ENCODE results near the gene ZSCAN25.
"Not testable (repeated sequence)": the region's sequence is repeated elsewhere in the genome, so short reads cannot be mapped to it uniquely, and the experiment has no call there.

Gene ZSCAN25

GRCh38 chr7:99628471-99629465 lies 12.0 kb downstream of the ZSCAN25 start:
- H3K27ac ChIP-seq (ENCODE audit: low read depth, low read length), result no peak overlapping the region
- peaks cover 18% of the 10 kb centered on the region for H3K4me1 ChIP-seq (ENCODE audit: control insufficient read depth, insufficient read depth, low read length)
- no peaks in the 10 kb centered on the region for H3K9me3 ChIP-seq (ENCODE audit: control insufficient read depth, insufficient read depth, low read depth, low read length)
- H3K9ac ChIP-seq (ENCODE audit: low read length), result no peak overlapping the region
- peaks cover 87% of the 10 kb centered on the region for H3K36me3 ChIP-seq (ENCODE audit: control insufficient read depth, insufficient read depth, low read length)
- no peaks in the 10 kb centered on the region for H3K27me3 ChIP-seq (ENCODE audit: control insufficient read depth, insufficient read depth, low read length)
- H3K4me3 ChIP-seq (ENCODE audit: low read depth, low read length), result no peak overlapping the region

- H3K4me1 ChIP-seq (ENCODE audit: control insufficient read depth, insufficient read depth, low read length), result peaks cover 18% of the 10 kb centered on the region
- no peaks in the 10 kb centered on the region for H3K27me3 ChIP-seq (ENCODE audit: control insufficient read depth, insufficient read depth, low read length)
- no peak overlapping the region for H3K27ac ChIP-seq (ENCODE audit: low read depth, low read length)
- no peak overlapping the region for H3K4me3 ChIP-seq (ENCODE audit: low read depth, low read length)
- no peak overlapping the region for H3K9ac ChIP-seq (ENCODE audit: low read length)
- H3K36me3 ChIP-seq (ENCODE audit: control insufficient read depth, insufficient read depth, low read length), result peaks cover 83% of the 10 kb centered on the region
- no peaks in the 10 kb centered on the region for H3K9me3 ChIP-seq (ENCODE audit: control insufficient read depth, insufficient read depth, low read depth, low read length)
Measured at GRCh38 chr7:99629643-99630042, 12.9 kb downstream of the ZSCAN25 start.

DNA sequence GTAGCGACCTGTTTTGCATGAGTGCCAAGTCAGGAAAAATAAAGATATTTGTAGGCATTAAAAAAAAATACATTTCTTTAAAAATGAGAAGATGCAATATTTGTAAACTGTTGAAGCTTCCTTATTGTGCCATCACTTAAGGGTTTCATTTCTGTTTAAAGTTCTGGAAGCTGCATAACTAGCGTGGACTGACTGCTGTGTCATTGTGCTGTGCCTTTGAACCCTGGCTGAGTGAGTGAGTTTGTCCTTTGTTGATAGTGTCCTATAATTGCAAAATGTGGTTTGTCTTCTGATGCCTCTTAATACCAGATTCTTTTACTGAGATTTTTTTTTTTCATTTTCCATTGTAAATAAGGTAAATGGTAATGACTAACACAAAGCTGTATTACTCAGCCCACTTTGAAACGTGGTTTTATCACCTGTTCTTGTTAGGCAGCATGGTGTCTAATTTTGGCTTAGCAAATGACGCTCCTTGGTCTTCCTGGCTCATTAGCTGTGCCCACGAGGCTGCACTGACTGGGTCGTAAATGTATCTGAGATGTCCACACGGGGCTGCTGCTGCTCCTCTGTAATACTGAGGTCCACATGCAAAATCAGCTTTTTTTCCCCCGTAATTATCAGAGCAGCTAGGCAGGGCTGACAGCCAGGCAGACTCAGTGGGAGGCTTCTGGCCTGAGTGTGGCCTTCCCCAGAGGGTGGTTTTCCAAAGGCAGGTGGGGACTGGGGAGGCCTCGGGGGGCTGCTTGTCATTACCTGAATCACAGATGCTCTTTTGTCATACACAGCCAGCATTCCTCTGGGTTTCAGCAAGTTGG lies 14.8 kb downstream of the ZSCAN25 start:
- Histone ChIP-seq H3K9me3 (ENCODE audit: control insufficient read depth, insufficient read depth, low read depth, low read length) (no peaks in the 10 kb centered on the region), H3K36me3 (ENCODE audit: control insufficient read depth, insufficient read depth, low read length) (peaks cover 64% of the 10 kb centered on the region), H3K9ac (ENCODE audit: low read length) (no peak overlapping the region), H3K4me3 (ENCODE audit: low read depth, low read length) (no peak overlapping the region), H3K27ac (ENCODE audit: low read depth, low read length) (no peak overlapping the region), H3K27me3 (ENCODE audit: control insufficient read depth, insufficient read depth, low read length) (no peaks in the 10 kb centered on the region), H3K4me1 (ENCODE audit: control insufficient read depth, insufficient read depth, low read length) (peaks cover 18% of the 10 kb centered on the region)

- H3K27me3 ChIP-seq (ENCODE audit: control insufficient read depth, insufficient read depth, low read length); H3K4me1 ChIP-seq (ENCODE audit: control insufficient read depth, insufficient read depth, low read length); H3K9ac ChIP-seq (ENCODE audit: low read length); H3K4me3 ChIP-seq (ENCODE audit: low read depth, low read length); H3K9me3 ChIP-seq (ENCODE audit: control insufficient read depth, insufficient read depth, low read depth, low read length); H3K27ac ChIP-seq (ENCODE audit: low read depth, low read length): not testable (repeated sequence)
- H3K36me3 ChIP-seq (ENCODE audit: control insufficient read depth, insufficient read depth, low read length), result peaks cover 15% of the 10 kb centered on the region
Measured at GRCh38 chr7:99637414-99637813, 20.7 kb downstream of the ZSCAN25 start.

- Histone ChIP-seq H3K9me3 (ENCODE audit: control insufficient read depth, insufficient read depth, low read depth, low read length) (no peaks in the 10 kb centered on the region), H3K4me1 (ENCODE audit: control insufficient read depth, insufficient read depth, low read length) (peaks cover 9% of the 10 kb centered on the region), H3K27me3 (ENCODE audit: control insufficient read depth, insufficient read depth, low read length) (no peaks in the 10 kb centered on the region), H3K4me3 (ENCODE audit: low read depth, low read length) (no peak overlapping the region), H3K27ac (ENCODE audit: low read depth, low read length) (no peak overlapping the region), H3K36me3 (ENCODE audit: control insufficient read depth, insufficient read depth, low read length) (peaks cover 5% of the 10 kb centered on the region; the same call in 1 of the 2 replicates), H3K9ac (ENCODE audit: low read length) (no peak overlapping the region)
Measured at GRCh38 chr7:99638731-99639130, 22.0 kb downstream of the ZSCAN25 start.

DNA sequence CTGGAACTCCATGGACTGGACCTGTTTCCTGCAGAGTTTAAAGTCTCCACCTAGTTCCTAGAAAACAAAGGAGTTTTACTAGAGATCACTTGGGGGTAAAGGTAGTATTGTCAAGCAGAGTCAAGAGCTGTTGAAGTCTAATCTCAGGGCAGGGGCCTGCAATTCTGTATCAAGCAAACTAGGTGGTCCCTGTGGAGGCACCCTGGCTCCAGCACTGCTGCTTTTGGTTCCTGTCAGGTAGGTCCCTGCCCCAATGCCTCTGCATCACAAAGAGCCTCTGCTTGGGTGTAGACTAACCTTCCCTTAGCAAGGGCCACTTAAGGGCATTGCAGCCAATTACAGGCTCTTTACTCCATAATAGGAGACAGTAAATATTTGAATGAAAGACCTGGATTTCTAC lies 22.5 kb downstream of the ZSCAN25 start:
- Histone ChIP-seq H3K9ac (ENCODE audit: low read length) (no peak overlapping the region), H3K36me3 (ENCODE audit: control insufficient read depth, insufficient read depth, low read length) (no peaks in the 10 kb centered on the region), H3K4me1 (ENCODE audit: control insufficient read depth, insufficient read depth, low read length) (peaks cover 9% of the 10 kb centered on the region), H3K27ac (ENCODE audit: low read depth, low read length) (no peak overlapping the region), H3K9me3 (ENCODE audit: control insufficient read depth, insufficient read depth, low read depth, low read length) (no peaks in the 10 kb centered on the region), H3K27me3 (ENCODE audit: control insufficient read depth, insufficient read depth, low read length) (no peaks in the 10 kb centered on the region), H3K4me3 (ENCODE audit: low read depth, low read length) (no peak overlapping the region)

GRCh38 chr7:99642027-99642426 lies 25.3 kb downstream of the ZSCAN25 start:
- H3K27me3 ChIP-seq (ENCODE audit: control insufficient read depth, insufficient read depth, low read length), result no peaks in the 10 kb centered on the region
- H3K36me3 ChIP-seq (ENCODE audit: control insufficient read depth, insufficient read depth, low read length), result no peaks in the 10 kb centered on the region
- no peak overlapping the region for H3K9ac ChIP-seq (ENCODE audit: low read length)
- peaks cover 9% of the 10 kb centered on the region for H3K4me1 ChIP-seq (ENCODE audit: control insufficient read depth, insufficient read depth, low read length)
- no peak overlapping the region for H3K4me3 ChIP-seq (ENCODE audit: low read depth, low read length)
- H3K27ac ChIP-seq (ENCODE audit: low read depth, low read length), result no peak overlapping the region
- H3K9me3 ChIP-seq (ENCODE audit: control insufficient read depth, insufficient read depth, low read depth, low read length), result no peaks in the 10 kb centered on the region

- no peaks in the 10 kb centered on the region for H3K9me3 ChIP-seq (ENCODE audit: control insufficient read depth, insufficient read depth, low read depth, low read length)
- no peak overlapping the region for H3K4me3 ChIP-seq (ENCODE audit: low read depth, low read length)
- no peaks in the 10 kb centered on the region for H3K36me3 ChIP-seq (ENCODE audit: control insufficient read depth, insufficient read depth, low read length)
- H3K27me3 ChIP-seq (ENCODE audit: control insufficient read depth, insufficient read depth, low read length), result no peaks in the 10 kb centered on the region
- H3K9ac ChIP-seq (ENCODE audit: low read length), result no peak overlapping the region
- H3K27ac ChIP-seq (ENCODE audit: low read depth, low read length), result no peak overlapping the region
- peaks cover 7% of the 10 kb centered on the region for H3K4me1 ChIP-seq (ENCODE audit: control insufficient read depth, insufficient read depth, low read length)
Measured at GRCh38 chr7:99643464-99643863, 26.7 kb downstream of the ZSCAN25 start.

- no peaks in the 10 kb centered on the region for H3K36me3 ChIP-seq (ENCODE audit: control insufficient read depth, insufficient read depth, low read length)
- H3K27me3 ChIP-seq (ENCODE audit: control insufficient read depth, insufficient read depth, low read length), result no peaks in the 10 kb centered on the region
- H3K4me1 ChIP-seq (ENCODE audit: control insufficient read depth, insufficient read depth, low read length), result no peaks in the 10 kb centered on the region
- H3K4me3 ChIP-seq (ENCODE audit: low read depth, low read length), result no peak overlapping the region
- H3K9ac ChIP-seq (ENCODE audit: low read length), result no peak overlapping the region
- H3K27ac ChIP-seq (ENCODE audit: low read depth, low read length), result no peak overlapping the region
- H3K9me3 ChIP-seq (ENCODE audit: control insufficient read depth, insufficient read depth, low read depth, low read length), result no peaks in the 10 kb centered on the region
Measured at GRCh38 chr7:99644431-99644830, 27.7 kb downstream of the ZSCAN25 start.

- Histone ChIP-seq H3K27me3 (ENCODE audit: control insufficient read depth, insufficient read depth, low read length) (no peaks in the 10 kb centered on the region), H3K9ac (ENCODE audit: low read length) (no peak overlapping the region), H3K9me3 (ENCODE audit: control insufficient read depth, insufficient read depth, low read depth, low read length) (no peaks in the 10 kb centered on the region), H3K36me3 (ENCODE audit: control insufficient read depth, insufficient read depth, low read length) (no peaks in the 10 kb centered on the region), H3K27ac (ENCODE audit: low read depth, low read length) (no peak overlapping the region), H3K4me3 (ENCODE audit: low read depth, low read length) (no peak overlapping the region), H3K4me1 (ENCODE audit: control insufficient read depth, insufficient read depth, low read length) (no peaks in the 10 kb centered on the region)
Measured at GRCh38 chr7:99645590-99645989, 28.8 kb downstream of the ZSCAN25 start.

DNA sequence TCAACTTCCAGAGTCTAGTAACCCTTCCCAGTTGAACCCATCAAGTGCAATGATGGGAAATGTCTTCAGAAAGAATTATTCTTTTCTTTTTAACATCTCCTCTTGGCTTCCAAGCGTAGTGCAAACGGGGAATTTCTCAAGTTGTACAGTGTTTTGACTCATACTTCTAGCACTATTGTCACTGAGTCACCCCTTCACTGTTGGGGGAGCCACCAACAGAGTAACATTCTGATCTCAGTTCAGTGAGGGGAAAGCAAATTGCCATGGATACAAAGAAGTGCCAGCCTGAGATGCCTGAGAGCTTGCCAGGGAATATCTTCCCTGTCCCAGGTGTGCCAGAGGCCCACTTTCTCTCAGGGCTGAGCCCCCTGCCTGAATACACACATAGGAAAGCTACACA lies 32.1 kb downstream of the ZSCAN25 start:
- H3K9ac ChIP-seq (ENCODE audit: low read length), result no peak overlapping the region
- no peaks in the 10 kb centered on the region for H3K27me3 ChIP-seq (ENCODE audit: control insufficient read depth, insufficient read depth, low read length)
- H3K9me3 ChIP-seq (ENCODE audit: control insufficient read depth, insufficient read depth, low read depth, low read length), result no peaks in the 10 kb centered on the region
- H3K36me3 ChIP-seq (ENCODE audit: control insufficient read depth, insufficient read depth, low read length), result no peaks in the 10 kb centered on the region
- no peak overlapping the region for H3K4me3 ChIP-seq (ENCODE audit: low read depth, low read length)
- no peak overlapping the region for H3K27ac ChIP-seq (ENCODE audit: low read depth, low read length)
- no peaks in the 10 kb centered on the region for H3K4me1 ChIP-seq (ENCODE audit: control insufficient read depth, insufficient read depth, low read length)

All from HUES6 (cell line).